SKM-1 (cell line): Measurements from ENCODE around the gene MGMT.

Experiments used
- DNase-seq: peaks from one replicate; lab custom pipeline; 2025; ENCODE audit not compliant: unreplicated experiment; lab: John Stamatoyannopoulos, UW

MGMT gene

GRCh38 chr10:129541200-129541599 is 74.2 kb downstream of the MGMT start:
- no peak for DNase-seq

GRCh38 chr10:129541748-129542487 is 74.9 kb downstream of the MGMT start:
- no peak for DNase-seq

DNA sequence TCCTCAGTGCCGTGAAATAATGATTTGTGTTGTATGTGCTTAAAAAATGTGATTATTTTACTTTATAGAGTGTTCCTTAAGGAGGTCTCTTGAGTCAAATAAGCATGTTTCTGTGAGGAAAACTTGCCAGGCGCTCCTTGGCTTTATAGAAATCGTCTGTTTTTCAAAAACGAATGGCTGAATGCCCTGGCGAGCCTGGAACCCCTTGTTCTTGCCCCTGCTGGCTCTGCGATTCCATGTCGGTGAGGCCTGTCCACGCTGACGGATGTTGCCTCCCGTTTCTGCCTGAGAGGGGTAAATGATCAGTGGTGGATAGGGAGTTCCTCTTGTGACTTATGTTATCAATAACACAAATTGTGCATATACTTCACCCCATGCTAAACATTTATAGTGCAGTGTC is 75.5 kb downstream of the MGMT start:
- no peak for DNase-seq

DNA sequence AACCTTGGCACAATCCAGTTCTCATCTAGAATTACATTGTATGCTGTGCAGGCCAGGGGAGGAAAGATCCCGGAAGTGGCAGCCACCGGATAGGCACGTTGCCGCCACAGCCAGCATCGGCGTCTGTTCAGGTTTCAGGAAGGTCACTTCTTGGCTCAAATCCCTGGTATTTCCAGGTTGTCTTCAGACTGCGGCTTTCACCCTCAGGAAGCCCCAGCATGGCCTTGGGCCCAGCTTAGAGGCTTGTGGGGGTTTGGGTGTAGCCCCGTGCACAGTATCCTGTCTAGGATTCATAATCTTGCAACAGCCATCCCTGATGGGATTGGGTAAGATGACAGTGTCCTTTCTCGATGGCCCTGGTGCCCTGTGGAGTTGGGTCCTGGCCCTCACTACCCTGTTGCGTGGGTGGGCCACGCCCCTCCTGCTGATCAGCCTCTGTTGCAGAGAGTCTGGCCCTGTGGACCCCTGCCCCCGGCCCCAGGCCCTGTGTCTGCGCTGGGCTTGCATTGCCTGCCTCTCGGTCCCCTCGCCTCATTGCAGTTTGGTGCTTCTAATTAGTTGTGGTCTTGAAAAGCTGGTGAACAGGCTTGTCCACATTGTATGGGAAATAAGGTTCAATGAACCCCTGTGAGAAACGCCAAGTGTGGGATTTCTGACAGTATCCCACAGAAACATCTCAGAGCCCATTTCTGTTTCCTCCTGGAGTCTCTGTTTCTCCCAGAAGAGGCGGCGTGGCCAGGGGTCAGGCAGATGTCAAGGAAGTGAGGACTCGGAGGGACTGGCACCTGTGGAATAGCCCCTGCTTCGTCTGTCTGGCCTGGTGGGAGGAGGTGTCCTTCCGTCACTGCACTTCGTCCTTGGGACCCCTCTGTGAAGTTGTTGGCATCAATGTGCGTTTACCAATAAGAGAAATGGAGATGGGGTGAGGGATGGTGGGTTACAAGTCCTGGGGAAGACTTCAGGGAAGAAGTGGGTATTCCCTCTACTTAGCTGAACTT is 77.5 kb downstream of the MGMT start:
- DNase-seq: no peak

GRCh38 chr10:129545261-129545660 is 78.2 kb downstream of the MGMT start:
- DNase-seq: no peak

DNA sequence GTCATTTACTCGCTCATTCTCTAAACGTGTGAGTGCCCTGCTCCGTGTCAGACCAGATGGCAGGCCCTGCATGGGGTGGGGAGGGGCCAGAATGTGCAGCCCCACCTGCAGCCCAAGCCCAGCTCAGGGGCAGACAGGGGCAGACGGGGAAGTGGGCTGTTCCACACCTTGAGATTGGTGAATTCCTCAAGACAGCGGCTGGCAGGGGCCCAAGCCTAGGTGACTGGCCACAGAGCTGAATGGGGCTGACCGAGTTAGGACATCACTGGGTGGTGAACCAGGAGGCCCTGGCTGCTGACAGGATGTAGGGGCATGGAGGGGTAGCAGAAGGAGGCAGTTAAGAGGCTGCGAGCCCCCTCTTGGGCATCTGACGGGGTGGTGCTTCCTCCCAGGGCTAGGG is 79.1 kb downstream of the MGMT start:
- DNase-seq: no peak

- no peak for DNase-seq
These were observed 80.6 kb downstream of the MGMT start for GRCh38 chr10:129547608-129548007.

- no peak for DNase-seq
These were observed 81.6 kb downstream of the MGMT start for GRCh38 chr10:129548600-129548999.

DNA sequence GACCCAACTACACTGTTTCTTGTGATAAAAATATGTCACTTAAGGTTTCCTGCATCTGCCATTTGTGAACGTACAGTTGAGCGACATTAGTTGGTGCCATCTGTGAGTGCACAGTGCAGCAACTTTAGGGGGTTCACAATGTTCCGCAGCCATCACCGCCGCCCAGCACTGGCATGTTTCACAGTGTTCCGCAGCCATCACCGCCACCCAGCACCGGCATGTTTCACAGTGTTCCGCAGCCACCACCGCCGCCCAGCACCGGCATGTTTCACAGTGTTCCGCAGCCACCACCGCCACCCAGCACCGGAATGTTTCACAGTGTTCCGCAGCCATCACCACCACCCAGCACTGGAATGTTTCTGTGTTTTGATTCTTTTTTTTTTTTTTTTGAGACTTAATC is 83.0 kb downstream of the MGMT start:
- DNase-seq: no peak

- DNase-seq: no peak
These were observed 83.6 kb downstream of the MGMT start for GRCh38 chr10:129550658-129551057.

DNA sequence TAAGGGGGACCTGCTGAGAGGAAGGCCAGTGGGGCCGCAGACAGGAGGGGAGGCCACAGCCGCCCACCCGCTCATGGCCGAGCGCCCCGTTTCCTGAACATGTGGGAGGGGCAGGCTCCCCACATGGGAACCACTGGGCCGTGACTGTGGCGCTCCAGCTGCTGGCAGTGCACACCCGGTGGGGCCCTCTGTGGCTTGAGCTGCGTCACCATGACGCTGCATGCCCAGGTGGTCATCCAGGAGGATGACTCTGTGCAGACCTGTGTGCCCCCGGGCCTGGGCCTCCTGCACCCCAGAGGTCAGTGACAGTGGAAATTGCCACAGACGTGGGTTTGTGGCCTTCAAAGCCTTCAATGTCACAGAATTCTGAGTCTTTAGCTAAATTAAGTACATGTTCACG is 85.1 kb downstream of the MGMT start:
- no peak for DNase-seq

DNA sequence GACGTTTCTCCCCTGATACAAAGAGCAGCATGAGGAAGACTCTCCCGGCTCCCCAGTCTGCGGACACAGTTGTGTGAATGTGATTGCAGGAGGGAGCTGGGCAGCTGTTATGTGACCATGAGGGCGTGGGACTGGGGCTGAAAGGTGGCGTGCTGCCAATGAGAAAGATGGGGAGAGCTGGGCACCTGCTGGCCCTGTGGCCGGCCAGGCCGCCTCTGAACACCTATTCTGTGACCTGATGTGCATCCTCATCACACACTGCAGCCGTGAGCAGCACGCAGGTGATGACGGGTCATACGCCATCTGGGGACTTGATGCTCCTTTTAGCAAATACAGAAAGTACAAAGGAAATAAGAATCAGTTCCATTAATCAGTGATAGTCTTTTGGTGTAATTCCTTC is 86.9 kb downstream of the MGMT start:
- no peak for DNase-seq

- no peak for DNase-seq
These were observed 89.3 kb downstream of the MGMT start for GRCh38 chr10:129556316-129556715.

- DNase-seq: no peak
These were observed 93.3 kb downstream of the MGMT start for GRCh38 chr10:129560361-129560760.

GRCh38 chr10:129562487-129562886 is 95.4 kb downstream of the MGMT start:
- no peak for DNase-seq

- DNase-seq: no peak
These were observed 97.9 kb downstream of the MGMT start for GRCh38 chr10:129564923-129565322.

GRCh38 chr10:129568583-129569344 is 101.7 kb downstream of the MGMT start:
- no peak for DNase-seq

GRCh38 chr10:129570185-129570584 is 103.1 kb downstream of the MGMT start:
- DNase-seq: no peak

DNA sequence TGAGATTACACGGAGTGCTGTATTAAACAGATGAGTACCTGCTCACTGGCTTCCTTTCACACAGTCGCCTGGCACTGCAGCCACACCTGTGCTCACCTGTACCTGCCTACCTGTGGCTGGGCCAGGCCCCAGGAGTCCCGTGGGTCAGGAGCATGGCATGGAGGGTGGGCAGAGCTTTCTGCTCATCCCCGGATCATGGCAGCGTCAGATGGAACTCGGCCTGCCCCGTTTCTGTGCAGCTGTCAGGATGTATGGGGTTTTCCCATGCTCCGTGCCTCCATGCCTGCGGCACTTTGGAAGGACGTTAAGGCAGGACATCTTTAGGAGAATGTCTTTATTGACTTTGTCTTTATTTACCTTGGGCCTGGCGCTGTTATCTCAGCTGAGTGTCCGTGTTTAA is 112.2 kb downstream of the MGMT start:
- DNase-seq: no peak

GRCh38 chr10:129580010-129580409 is 113.0 kb downstream of the MGMT start:
- no peak for DNase-seq

GRCh38 chr10:129580901-129581300 is 113.9 kb downstream of the MGMT start:
- no peak for DNase-seq
